ENCODE measurements around the gene FAM163B. TPM values are rescaled to one million over a fixed set of nuclear protein-coding genes. Genes with fewer than 3 reads are reported as not detected.

The FAM163B gene
- total and polyA plus RNA-seq, 4 donors = 2.1 to 4.0 (median 3.4) TPM

GRCh38 chr9:133595910-133596309 is 13.3 kb downstream of the FAM163B start:
- H3K9me3 ChIP-seq (ENCODE audit: control insufficient read depth in 4 of 4, low read length in 3 of 4) = peaks cover 3 to 18% (median 8%) of the 10 kb centered on the region in 4 donors
- no peaks in the 10 kb centered on the region for H3K27me3 ChIP-seq (ENCODE audit: control insufficient read depth in 4 of 4, insufficient read depth in 4 of 4, low read length in 3 of 4)
- H3K4me1 ChIP-seq (ENCODE audit: control insufficient read depth in 4 of 4, insufficient read depth in 4 of 4, low read length in 3 of 4) = no peaks in the 10 kb centered on the region
- H3K4me3 ChIP-seq (ENCODE audit: low read depth in 1 of 3, low read length in 3 of 3) = no peak overlapping the region
- no peak overlapping the region for H3K9ac ChIP-seq (ENCODE audit: low read depth in 1 of 2, low read length in 2 of 2)
- H3K36me3 ChIP-seq (ENCODE audit: control insufficient read depth in 4 of 4, insufficient read depth in 3 of 4, low read depth in 1 of 4, low read length in 3 of 4) = no peaks in the 10 kb centered on the region
- WGBS = 83% methylated on average over 8 of the region's 8 CpGs
- DNase-seq (ENCODE audit: low spot score) = no peak
- H3K27ac ChIP-seq (ENCODE audit: low read depth in 1 of 2, low read length in 2 of 2) = no peak overlapping the region
- TF ChIP-seq HNF4A (conservative IDR thresholded peaks at IDR 0.05) = no peak
- no peak for TF ChIP-seq ATF3 (IDR thresholded peaks at IDR 0.05)
- TF ChIP-seq FOXA2 (IDR thresholded peaks at IDR 0.05) = no peak
- no peak for TF ChIP-seq GABPA (IDR thresholded peaks at IDR 0.05 in 1 of 2, conservative IDR thresholded peaks at IDR 0.05 in 1 of 2)
- no peak for TF ChIP-seq EGR1 (IDR thresholded peaks at IDR 0.05; ENCODE audit: low read depth in 2 of 2)
- TF ChIP-seq TAF1 (conservative IDR thresholded peaks at IDR 0.05) = no peak
- TF ChIP-seq HNF4G (IDR thresholded peaks at IDR 0.05) = no peak

GRCh38 chr9:133594310-133594709 is 14.9 kb downstream of the FAM163B start:
- H3K9me3 ChIP-seq (ENCODE audit: control insufficient read depth in 4 of 4, low read length in 3 of 4) = peaks cover 3 to 18% (median 8%) of the 10 kb centered on the region in 4 donors
- no peak overlapping the region for H3K27ac ChIP-seq (ENCODE audit: low read depth in 1 of 2, low read length in 2 of 2)
- no peak for TF ChIP-seq FOXA2 (IDR thresholded peaks at IDR 0.05)
- TF ChIP-seq HNF4G (IDR thresholded peaks at IDR 0.05) = no peak
- no peak for TF ChIP-seq RXRA (IDR thresholded peaks at IDR 0.05)
- no peak for TF ChIP-seq RAD21 (IDR thresholded peaks at IDR 0.05)
- no peak for TF ChIP-seq ZBTB33 (IDR thresholded peaks at IDR 0.05)
- TF ChIP-seq GABPA (IDR thresholded peaks at IDR 0.05 in 1 of 2, conservative IDR thresholded peaks at IDR 0.05 in 1 of 2) = no peak
- TF ChIP-seq NR2F2 (IDR thresholded peaks at IDR 0.05) = no peak
- TF ChIP-seq CTCF (IDR thresholded peaks at IDR 0.05; ENCODE audit: low read depth, low read length, missing input control) = no peak
- 90% methylated on average over 2 of the region's 2 CpGs for WGBS
- no peak overlapping the region for H3K9ac ChIP-seq (ENCODE audit: low read depth in 1 of 2, low read length in 2 of 2)
- peaks cover 0 to 2% (median 0%) of the 10 kb centered on the region in 4 donors for H3K27me3 ChIP-seq (ENCODE audit: control insufficient read depth in 4 of 4, insufficient read depth in 4 of 4, low read length in 3 of 4)
- no peaks in the 10 kb centered on the region for H3K36me3 ChIP-seq (ENCODE audit: control insufficient read depth in 4 of 4, insufficient read depth in 3 of 4, low read depth in 1 of 4, low read length in 3 of 4)
- H3K4me1 ChIP-seq (ENCODE audit: control insufficient read depth in 4 of 4, insufficient read depth in 4 of 4, low read length in 3 of 4) = no peaks in the 10 kb centered on the region
- no peak overlapping the region for H3K4me3 ChIP-seq (ENCODE audit: low read depth in 1 of 3, low read length in 3 of 3)
- DNase-seq (ENCODE audit: low spot score) = no peak

GRCh38 chr9:133593587-133594253 is 15.5 kb downstream of the FAM163B start:
- WGBS = 81% methylated on average over 15 of the region's 15 CpGs
- Histone ChIP-seq H3K27me3 (ENCODE audit: control insufficient read depth in 4 of 4, insufficient read depth in 4 of 4, low read length in 3 of 4) (peaks cover 0 to 2% (median 0%) of the 10 kb centered on the region in 4 donors), H3K9me3 (ENCODE audit: control insufficient read depth in 4 of 4, low read length in 3 of 4) (peaks cover 3 to 18% (median 8%) of the 10 kb centered on the region in 4 donors), H3K9ac (ENCODE audit: low read depth in 1 of 2, low read length in 2 of 2) (no peak overlapping the region), H3K4me3 (ENCODE audit: low read depth in 1 of 3, low read length in 3 of 3) (no peak overlapping the region), H3K36me3 (ENCODE audit: control insufficient read depth in 4 of 4, insufficient read depth in 3 of 4, low read depth in 1 of 4, low read length in 3 of 4) (no peaks in the 10 kb centered on the region), H3K27ac (ENCODE audit: low read depth in 1 of 2, low read length in 2 of 2) (no peak overlapping the region), H3K4me1 (ENCODE audit: control insufficient read depth in 4 of 4, insufficient read depth in 4 of 4, low read length in 3 of 4) (no peaks in the 10 kb centered on the region)
- TF ChIP-seq CTCF (IDR thresholded peaks at IDR 0.05; ENCODE audit: low read depth, low read length, missing input control) = no peak
- no peak for TF ChIP-seq NR2F2 (IDR thresholded peaks at IDR 0.05)
- no peak for TF ChIP-seq GABPA (IDR thresholded peaks at IDR 0.05 in 1 of 2, conservative IDR thresholded peaks at IDR 0.05 in 1 of 2)
- no peak for TF ChIP-seq ATF3 (IDR thresholded peaks at IDR 0.05)
- TF ChIP-seq RXRA (IDR thresholded peaks at IDR 0.05) = no peak
- no peak for TF ChIP-seq TAF1 (conservative IDR thresholded peaks at IDR 0.05)
- no peak for TF ChIP-seq FOXA2 (IDR thresholded peaks at IDR 0.05)
- no peak for TF ChIP-seq MAX (IDR thresholded peaks at IDR 0.05)
- TF ChIP-seq EGR1 (IDR thresholded peaks at IDR 0.05; ENCODE audit: low read depth in 2 of 2) = no peak
- TF ChIP-seq JUND (IDR thresholded peaks at IDR 0.05) = no peak
- DNase-seq (ENCODE audit: low spot score) = no peak

All from liver (tissue), 9 donors.